GM19328 (cell line): Measurements from ENCODE around the gene NHLRC4.
"Not testable (repeated sequence)": the region's sequence is repeated elsewhere in the genome, so short reads cannot be mapped to it uniquely, and the experiment has no call there.

Experiments
- ATAC-seq: cut with Tn5 transposase; IDR thresholded peaks from one replicate; pipeline ENCODE4 v1.9.1; 2021; ENCODE audit warnings: mild to moderate bottlenecking, moderate library complexity; ENCODE audit not compliant: unreplicated experiment

The NHLRC4 gene

DNA sequence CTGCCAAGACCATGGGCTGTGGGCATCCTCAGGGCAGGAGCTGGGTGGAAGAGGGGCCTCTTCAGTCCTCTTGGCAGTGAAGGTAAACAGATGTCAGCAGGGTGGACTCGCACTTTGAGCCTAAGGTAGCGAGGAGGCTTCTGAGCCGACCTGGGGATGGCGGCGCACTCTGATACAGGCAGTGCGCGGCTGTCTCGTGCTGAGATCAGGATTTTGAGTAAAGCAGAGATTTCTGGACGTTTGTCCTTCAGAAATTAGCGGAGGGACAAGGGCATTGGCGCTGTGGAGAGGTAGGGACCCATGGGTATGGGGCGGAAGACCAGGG lies 29.9 kb downstream of the NHLRC4 start:
- ATAC-seq, result no peak

DNA sequence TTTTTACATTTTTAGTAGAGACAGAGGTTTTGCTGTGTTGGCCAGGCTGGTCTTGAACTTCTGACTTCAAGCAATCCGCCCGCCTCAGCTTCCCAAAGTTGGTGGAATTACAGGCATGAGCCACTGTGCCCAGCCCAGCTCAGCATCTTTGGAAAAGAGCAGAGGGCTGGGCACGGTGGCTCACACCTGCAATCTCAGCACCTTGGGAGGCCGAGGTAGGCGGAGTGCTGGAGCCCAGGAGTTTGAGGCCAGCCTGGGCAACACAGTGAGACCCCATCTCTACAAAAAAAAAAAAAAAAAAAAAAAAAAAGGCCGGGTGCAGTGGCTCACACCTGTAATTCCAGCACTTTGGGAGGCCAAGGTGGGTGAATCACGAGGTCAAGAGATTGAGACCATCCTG lies 30.9 kb downstream of the NHLRC4 start:
- ATAC-seq, result not testable (repeated sequence)

DNA sequence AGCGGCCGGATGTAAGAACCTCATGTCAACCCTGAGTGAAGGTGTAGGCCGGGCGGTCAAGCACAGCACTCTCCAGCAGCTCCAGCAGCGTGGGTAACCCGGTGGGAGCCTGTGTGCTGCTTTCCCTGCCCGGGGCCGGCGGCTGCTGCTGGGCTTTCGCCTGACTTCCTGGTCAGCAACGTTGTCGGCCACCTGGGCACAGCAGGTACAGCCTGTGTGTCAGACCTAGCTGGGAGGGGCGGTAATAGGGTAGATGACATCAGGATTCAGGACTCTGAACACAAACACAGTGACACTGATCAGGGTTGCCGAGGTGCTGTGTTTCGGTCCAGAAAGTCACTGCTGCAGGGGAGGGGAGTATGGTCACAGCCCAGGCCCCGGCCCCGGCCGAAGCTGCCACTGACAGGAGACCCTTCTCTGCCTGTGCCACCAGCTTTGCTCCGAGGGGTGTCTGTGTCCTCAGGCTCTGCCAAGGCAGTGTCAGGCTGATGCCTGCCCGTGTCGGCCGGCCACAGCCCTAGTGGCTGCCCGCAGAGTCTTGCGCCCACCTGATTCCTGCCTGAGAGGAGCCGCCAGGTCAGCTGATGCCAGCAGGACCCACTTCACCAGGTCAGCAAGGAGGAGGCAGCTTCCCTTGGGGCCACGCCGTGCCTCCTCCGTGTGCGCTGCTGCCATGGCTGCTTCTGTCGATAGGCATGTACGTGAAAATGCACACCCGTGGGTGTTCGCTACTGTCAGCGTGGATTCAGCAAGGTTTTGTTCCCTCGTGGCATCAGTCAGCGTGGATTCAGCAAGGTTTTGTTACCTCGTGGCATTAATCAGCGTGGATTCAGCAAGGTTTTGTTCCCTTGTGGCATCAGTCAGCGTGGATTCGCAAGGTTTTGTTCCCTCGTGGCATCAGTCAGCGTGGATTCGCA lies 32.3 kb downstream of the NHLRC4 start:
- no peak for ATAC-seq

DNA sequence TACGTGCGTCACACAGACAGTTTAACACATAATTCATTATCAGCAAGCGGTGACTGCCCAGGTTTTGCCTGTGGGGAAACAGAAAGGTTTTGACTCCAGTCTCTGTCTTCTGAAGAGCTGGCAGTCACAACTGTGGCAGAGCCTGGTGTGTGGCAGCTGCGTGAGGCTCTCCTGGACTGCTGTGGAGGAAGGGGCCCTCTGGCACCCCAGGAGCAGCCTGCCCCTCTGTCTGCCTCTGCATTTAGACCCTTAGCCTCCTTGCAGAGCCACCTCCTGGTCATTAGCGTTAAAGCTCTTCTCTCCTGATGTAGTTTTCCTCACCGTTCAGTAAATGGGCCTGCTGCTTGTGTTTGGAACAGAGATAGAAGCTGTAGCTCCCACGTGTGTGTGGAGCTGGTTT lies 34.0 kb downstream of the NHLRC4 start:
- ATAC-seq, result no peak

DNA sequence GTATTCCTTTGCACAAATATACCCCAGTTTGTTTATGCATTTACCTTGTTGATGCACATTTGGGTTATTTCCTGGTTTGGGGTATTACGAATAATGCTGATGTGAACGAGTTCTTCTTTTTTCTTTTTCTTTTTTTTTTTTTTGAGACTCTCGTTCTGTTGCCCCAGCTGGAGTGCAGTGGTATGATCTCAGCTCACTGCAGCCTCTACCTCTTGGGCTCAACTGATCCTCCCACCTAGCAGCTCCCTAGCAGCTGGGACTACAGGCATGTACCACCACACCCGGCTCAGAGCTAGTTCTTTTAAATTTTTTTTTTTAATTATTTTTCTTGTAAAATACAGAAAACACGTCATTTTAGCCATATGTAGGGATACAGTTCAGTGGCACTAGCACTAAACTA lies 37.1 kb downstream of the NHLRC4 start:
- ATAC-seq, result no peak

DNA sequence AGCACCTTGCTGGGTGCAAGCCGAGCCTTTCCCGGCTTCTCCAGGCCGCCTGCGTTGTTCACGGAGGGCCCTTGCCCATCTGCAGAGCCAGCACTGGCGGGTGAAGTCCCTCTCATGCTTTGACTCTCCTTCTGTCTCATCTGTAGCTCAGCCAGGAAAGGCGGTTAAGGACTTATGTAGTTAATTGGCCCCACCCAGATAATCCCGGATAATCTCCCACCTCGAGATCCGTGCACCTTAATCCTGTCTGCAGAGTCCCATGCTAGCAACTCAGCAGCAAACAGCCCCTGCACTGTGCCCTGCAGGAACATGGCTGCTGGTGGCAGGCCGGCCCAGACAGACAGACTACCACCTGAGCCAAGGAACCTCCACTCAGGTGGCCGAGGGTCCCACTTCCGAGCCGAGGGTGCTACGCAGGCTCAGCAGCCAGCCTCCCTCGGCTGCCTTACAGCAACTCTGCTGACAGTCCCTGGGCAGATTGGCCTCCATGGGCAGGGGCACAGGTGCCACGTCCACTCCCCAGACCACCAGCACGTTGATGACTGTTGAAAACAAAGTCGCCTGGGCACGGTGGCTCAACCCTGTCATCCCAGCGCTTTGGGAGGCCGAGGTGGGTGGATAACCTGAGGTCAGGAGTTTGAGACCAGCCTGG lies 40.0 kb downstream of the NHLRC4 start:
- ATAC-seq, result no peak

DNA sequence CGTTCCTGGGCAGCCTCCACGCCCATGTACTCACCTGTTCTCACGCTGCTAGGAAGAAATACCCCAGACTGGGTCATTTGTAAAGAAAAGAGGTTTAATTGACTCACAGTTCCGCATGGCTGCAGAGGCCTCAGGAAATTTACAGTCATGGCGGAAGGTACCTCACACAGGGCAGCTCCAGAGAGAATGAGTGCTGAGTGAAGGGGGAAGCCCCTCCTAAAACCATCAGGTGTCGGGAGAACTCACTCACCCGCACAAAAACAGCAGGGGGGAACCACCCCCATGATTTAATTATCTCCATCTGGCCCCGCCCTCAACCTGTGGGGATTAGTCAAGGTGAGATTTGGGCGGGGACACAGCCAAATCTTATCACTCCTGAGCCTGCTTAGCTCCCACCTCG lies 41.2 kb downstream of the NHLRC4 start:
- ATAC-seq, result no peak

DNA sequence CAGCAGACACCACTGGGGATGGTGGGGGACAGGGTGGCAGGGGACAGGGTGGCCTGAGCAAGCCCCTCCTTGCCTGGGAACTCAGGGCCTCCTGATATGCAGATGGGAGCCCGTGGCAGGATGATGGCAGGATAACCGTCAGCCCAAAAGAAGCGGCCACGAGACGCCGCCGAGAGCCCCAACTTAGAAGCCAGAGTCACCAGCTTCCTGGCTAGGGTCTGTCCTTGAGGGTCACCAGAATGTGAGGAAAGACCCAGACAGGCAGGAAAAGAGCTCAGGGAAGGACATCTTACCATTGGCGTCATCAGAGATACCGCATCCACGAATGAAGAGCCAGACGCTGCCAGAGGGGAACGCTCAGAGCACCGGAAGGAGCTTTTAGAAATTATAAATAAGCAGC lies 42.5 kb downstream of the NHLRC4 start:
- ATAC-seq, result no peak

DNA sequence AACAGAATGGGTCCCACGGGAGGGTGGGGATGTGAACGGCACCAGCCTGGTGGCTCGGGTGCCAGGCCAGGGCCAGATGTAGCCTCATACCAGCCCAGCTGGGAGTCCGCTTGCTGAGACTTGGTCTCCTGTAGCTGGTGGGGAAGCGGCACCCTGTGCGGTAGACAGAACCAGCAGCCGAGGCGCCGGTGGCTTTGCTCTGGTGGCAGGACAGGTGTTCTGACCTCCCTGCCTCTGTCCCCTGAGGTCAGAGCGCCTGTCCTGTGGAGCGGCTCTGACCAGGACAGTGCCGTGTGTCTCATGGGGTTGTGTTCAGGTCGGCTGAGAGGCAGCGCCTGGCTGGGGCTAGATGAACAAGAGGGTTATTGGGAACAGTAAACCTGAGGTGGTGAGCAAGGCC lies 43.2 kb downstream of the NHLRC4 start:
- no peak for ATAC-seq

DNA sequence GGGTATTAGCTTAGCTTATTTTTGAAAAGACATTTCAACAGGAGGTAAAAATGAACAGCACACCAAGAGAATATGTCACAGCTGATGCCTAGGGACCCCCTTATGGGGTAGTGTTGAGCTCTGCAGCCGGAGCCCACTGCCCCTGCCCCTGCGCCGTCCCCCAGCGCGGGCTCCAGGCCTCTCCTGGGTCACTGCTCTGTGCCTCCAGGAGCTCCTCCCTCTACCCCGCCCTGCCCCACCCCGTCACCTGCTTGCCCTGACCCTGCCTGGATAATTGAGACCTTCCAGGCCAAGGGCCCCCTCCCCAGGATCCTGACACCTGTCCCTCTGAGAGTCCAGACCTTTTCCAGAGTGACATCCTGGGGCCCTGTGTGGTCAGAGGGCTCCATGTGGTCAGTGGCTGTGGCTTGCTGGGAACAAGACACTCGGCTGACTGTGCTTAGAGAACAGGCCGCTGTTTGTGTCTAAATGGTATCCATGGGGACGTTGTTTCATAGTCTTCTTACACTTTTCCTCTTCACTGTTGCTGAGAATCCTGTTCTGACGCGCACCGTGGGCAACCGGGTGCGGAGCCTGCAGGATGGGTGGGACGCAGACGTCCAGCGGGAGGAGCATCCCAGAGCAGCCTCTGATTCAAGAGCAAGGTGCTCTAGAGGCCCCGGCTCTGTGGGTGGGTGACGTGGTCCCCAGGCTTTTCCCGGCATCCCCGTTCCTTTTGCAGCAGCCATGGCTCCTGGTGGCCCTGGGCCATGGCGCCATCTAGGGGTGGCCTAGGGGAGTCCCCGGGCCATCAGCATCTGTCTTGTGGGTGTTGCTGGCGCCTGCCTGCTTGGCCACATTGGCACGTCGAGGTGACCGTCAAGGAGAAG lies 43.9 kb downstream of the NHLRC4 start:
- ATAC-seq, result no peak

DNA sequence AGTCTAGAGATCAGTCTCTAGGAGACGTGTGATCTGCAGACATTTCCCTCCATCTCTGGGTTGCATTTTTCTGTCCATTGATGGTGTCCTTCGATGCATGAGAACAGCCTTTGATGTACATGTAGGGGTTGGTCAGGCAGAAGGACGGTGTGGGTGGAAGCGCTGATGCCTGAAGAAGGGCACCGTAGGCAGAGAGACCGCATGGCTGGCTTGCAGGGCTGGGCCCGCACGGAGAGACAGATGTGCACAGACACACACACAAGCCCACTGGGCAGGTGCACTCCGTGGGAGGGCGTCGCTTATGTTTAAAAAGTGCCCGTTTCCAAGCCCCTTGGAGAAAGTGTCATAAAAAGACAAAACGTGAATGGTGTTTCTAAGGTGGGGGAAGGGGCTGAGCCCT lies 48.3 kb downstream of the NHLRC4 start:
- ATAC-seq, result no peak

DNA sequence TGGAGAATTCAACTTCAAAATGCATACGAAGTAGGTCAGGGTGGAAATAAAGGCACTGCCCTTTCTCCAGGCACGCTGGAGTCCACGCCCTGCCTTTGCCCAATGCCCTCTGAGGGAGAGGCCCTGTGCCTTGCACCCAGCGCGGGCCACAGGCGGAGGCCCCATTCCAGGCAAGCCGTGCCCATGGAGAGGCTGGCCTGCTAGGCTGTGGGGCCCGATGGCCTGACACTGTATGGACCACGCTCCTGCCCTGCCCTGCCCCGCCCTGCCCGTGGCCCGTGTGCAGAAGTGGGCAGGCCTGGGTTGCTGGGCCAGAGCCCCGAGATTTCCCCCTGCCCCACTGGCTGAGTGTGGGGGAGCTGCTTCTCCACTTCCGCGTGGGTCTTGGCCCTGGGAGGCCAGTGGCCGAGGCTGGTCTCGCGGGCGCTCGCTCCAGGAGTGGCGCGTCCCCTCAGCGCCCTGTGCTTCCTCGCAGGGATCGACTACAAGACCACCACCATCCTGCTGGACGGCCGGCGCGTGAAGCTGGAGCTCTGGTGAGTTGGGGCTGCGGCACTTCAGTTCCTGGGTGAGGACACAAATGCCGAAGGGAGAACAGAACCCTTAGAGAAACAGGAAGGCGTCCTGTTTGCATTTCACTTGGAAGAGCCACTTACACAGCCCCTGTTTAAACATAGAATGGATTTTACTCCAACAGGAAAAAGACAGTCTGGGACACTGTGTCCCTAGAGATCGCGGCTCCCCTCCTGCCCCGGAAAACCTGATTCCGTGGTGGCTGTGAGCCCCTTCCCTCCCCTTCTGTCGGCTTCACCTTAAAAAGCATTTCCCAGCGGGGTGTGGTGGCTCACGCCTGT lies 50.2 kb downstream of the NHLRC4 start:
- no peak for ATAC-seq

DNA sequence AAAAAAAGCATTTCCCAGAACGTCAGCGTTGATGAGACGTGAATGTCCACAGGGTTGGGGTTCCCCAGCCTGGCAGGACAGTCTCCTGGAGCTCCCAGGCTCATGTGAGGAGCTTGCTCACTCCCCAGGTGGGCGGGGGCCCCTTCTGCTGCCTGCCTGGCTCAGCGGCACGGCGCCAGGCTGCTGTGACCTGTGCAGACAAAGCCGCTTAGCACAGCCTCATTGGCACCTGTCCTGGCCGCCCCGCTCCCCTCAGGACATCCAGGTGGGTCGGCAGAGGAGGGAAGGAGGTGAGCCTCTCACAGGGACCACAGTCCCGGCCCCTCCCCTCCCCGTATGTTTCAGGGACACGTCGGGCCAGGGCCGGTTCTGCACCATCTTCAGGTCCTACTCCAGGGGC lies 51.0 kb downstream of the NHLRC4 start:
- no peak for ATAC-seq
